ENCODE results near the gene SLC25A1.

SLC25A1 gene

GRCh38 chr22:19182472-19183157 lies 4.1 kb upstream of the SLC25A1 start:
- in situ Hi-C loops (cut with MboI; ENCODE audit: low sequenced_read_pairs) = loop anchor here (25.0 kb wide), 1 partner anchor 105 kb away; the partner anchor contains the start of gene CLTCL1

- in situ Hi-C loops (cut with MboI; ENCODE audit: low sequenced_read_pairs) = loop anchor here (25.0 kb wide), 1 partner anchor 105 kb away; the partner anchor contains the start of gene CLTCL1
Observed at GRCh38 chr22:19181786-19182471, 3.4 kb upstream of the SLC25A1 start.

GRCh38 chr22:19180740-19181410 lies 2.3 kb upstream of the SLC25A1 start:
- in situ Hi-C loops (cut with MboI; ENCODE audit: low sequenced_read_pairs) = loop anchor here (25.0 kb wide), 1 partner anchor 106 kb away; the partner anchor contains the start of gene CLTCL1

GRCh38 chr22:19180234-19180633 lies 1.7 kb upstream of the SLC25A1 start:
- in situ Hi-C loops (cut with MboI; ENCODE audit: low sequenced_read_pairs) = loop anchor here (25.0 kb wide), 1 partner anchor 107 kb away; the partner anchor contains the start of gene CLTCL1

- in situ Hi-C loops (cut with MboI; ENCODE audit: low sequenced_read_pairs) = loop anchor here (25.0 kb wide), 1 partner anchor 108 kb away; the partner anchor contains the start of gene CLTCL1
Observed at GRCh38 chr22:19179497-19180048, 1.0 kb upstream of the SLC25A1 start.

- in situ Hi-C loops (cut with MboI; ENCODE audit: low sequenced_read_pairs) = loop anchor here (25.0 kb wide), 1 partner anchor 109 kb away; the partner anchor contains the start of gene CLTCL1
Observed at GRCh38 chr22:19178065-19178656, 375 bp downstream of the SLC25A1 start.

- in situ Hi-C loops (cut with MboI; ENCODE audit: low sequenced_read_pairs) = loop anchor here (25.0 kb wide), 1 partner anchor 110 kb away; the partner anchor contains the start of gene CLTCL1
Observed at GRCh38 chr22:19177164-19178064, 1.1 kb downstream of the SLC25A1 start.

- in situ Hi-C loops (cut with MboI; ENCODE audit: low sequenced_read_pairs) = loop anchor here (25.0 kb wide), 1 partner anchor 111 kb away; the partner anchor contains the start of gene CLTCL1
Observed at GRCh38 chr22:19176732-19177131, 1.8 kb downstream of the SLC25A1 start.

- in situ Hi-C loops (cut with MboI; ENCODE audit: low sequenced_read_pairs) = loop anchor here (25.0 kb wide), 1 partner anchor 111 kb away; the partner anchor contains the start of gene CLTCL1
Observed at GRCh38 chr22:19176175-19176643, 2.3 kb downstream of the SLC25A1 start.

- in situ Hi-C loops (cut with MboI; ENCODE audit: low sequenced_read_pairs) = loop anchor here (25.0 kb wide), 1 partner anchor 112 kb away; the partner anchor contains the start of gene CLTCL1
Observed at GRCh38 chr22:19175602-19176174, 2.8 kb downstream of the SLC25A1 start.

- in situ Hi-C loops (cut with MboI; ENCODE audit: low sequenced_read_pairs) = loop anchor here (25.0 kb wide), 1 partner anchor 112 kb away; the partner anchor contains the start of gene CLTCL1
Observed at GRCh38 chr22:19175026-19175601, 3.4 kb downstream of the SLC25A1 start.

- in situ Hi-C loops (cut with MboI; ENCODE audit: low sequenced_read_pairs) = loop anchor here (25.0 kb wide), 1 partner anchor 113 kb away; the partner anchor contains the start of gene CLTCL1
Observed at GRCh38 chr22:19174106-19175025, 4.2 kb downstream of the SLC25A1 start.

GRCh38 chr22:19173047-19174035 lies 5.2 kb downstream of the SLC25A1 start:
- in situ Hi-C loops (cut with MboI; ENCODE audit: low sequenced_read_pairs) = no loop called here

GRCh38 chr22:19172213-19173046 lies 6.1 kb downstream of the SLC25A1 start:
- in situ Hi-C loops (cut with MboI; ENCODE audit: low sequenced_read_pairs) = no loop called here

GRCh38 chr22:19169947-19170318 lies 8.6 kb downstream of the SLC25A1 start:
- in situ Hi-C loops (cut with MboI; ENCODE audit: low sequenced_read_pairs) = no loop called here

Measured in HL-60/S4 treated with retinoic acid at 250 ng/mL for 4 days and 3 days (cell line).